Progenitor cell of endocrine pancreas (in vitro differentiated cells): ENCODE results near the gene SOX2. TPM values are rescaled to one million over a fixed set of nuclear protein-coding genes. Genes with fewer than 3 reads are reported as not detected.

Experiments used
- DNase-seq: peaks from one replicate; pipeline ENCODE4 v3.0.0; 2021; ENCODE audit warnings: low spot score; ENCODE audit not compliant: unreplicated experiment
- H3K27ac Mint-ChIP-seq: 2 replicates; pipeline ENCODE4 v1.8.0; 2021; ENCODE audit warnings: mild to moderate bottlenecking, moderate library complexity, mixed read lengths
- H3K27me3 Mint-ChIP-seq: 2 replicates; pipeline ENCODE4 v1.8.0; 2021; ENCODE audit warnings: mixed read lengths
- H3K36me3 Mint-ChIP-seq: 2 replicates; pipeline ENCODE4 v1.8.0; 2022; ENCODE audit warnings: mixed read lengths; ENCODE audit not compliant: insufficient read depth
- H3K4me1 Mint-ChIP-seq: 2 replicates; pipeline ENCODE4 v1.8.0; 2021; ENCODE audit warnings: low read depth, mixed read lengths
- H3K4me3 Mint-ChIP-seq: 2 replicates; pipeline ENCODE4 v1.8.0; 2021; ENCODE audit warnings: low read depth, mild to moderate bottlenecking, moderate library complexity, mixed read lengths
- H3K9me3 Mint-ChIP-seq: 2 replicates; pipeline ENCODE4 v1.8.0; 2021; ENCODE audit warnings: low read depth, mixed read lengths
- CTCF ChIP-seq: fragments of 200-600 bp; sonication (generic); IDR thresholded peaks from one replicate; pipeline ENCODE4 v1.5.0; 2021; ENCODE audit warnings: antibody characterized with exemption, mild to moderate bottlenecking; ENCODE audit not compliant: unreplicated experiment
- total RNA-seq: library from RNA; stranded (reverse); gene quantifications from 2 replicates; pipeline ENCODE4 v1.2.1, GENCODE V29; 2021

Gene SOX2
- total RNA-seq, 1 donor from 2014 or later: 72.0 TPM

GRCh38 chr3:181726351-181727330 is 14.9 kb downstream of the SOX2 start:
- Mint-ChIP-seq H3K4me3 (peak overlapping the region; percentile 73), H3K27me3 (peaks cover 93% of the 10 kb centered on the region), H3K36me3 (peaks cover 7% of the 10 kb centered on the region), H3K27ac (peak overlapping the region; percentile 22), H3K4me1 (peaks cover 19% of the 10 kb centered on the region), H3K9me3 (peaks cover 2% of the 10 kb centered on the region)
- DNase-seq: no peak
- TF ChIP-seq CTCF: peak; percentile 48

- peaks cover 2% of the 10 kb centered on the region for H3K9me3 Mint-ChIP-seq
- peak overlapping the region; percentile 73 for H3K4me3 Mint-ChIP-seq
- H3K4me1 Mint-ChIP-seq: peaks cover 16% of the 10 kb centered on the region
- no peak for TF ChIP-seq CTCF
- no peak for DNase-seq
- H3K36me3 Mint-ChIP-seq: peaks cover 7% of the 10 kb centered on the region
- peaks cover 85% of the 10 kb centered on the region for H3K27me3 Mint-ChIP-seq
- H3K27ac Mint-ChIP-seq: peak overlapping the region; percentile 87
These were observed 15.8 kb downstream of the SOX2 start for GRCh38 chr3:181727341-181728032.

GRCh38 chr3:181728470-181729340 is 17.0 kb downstream of the SOX2 start:
- peaks cover 16% of the 10 kb centered on the region for H3K4me1 Mint-ChIP-seq
- H3K27me3 Mint-ChIP-seq: peaks cover 73% of the 10 kb centered on the region
- H3K27ac Mint-ChIP-seq: no peak overlapping the region
- H3K9me3 Mint-ChIP-seq: no peaks in the 10 kb centered on the region
- no peak overlapping the region for H3K4me3 Mint-ChIP-seq
- H3K36me3 Mint-ChIP-seq: peaks cover 4% of the 10 kb centered on the region
- DNase-seq: no peak
- TF ChIP-seq CTCF: no peak

GRCh38 chr3:181729341-181729869 is 17.7 kb downstream of the SOX2 start:
- Mint-ChIP-seq H3K4me3 (no peak overlapping the region), H3K27me3 (peaks cover 66% of the 10 kb centered on the region)
- no peak for TF ChIP-seq CTCF

More at GRCh38 chr3:181729341-181729869, 17.7 kb downstream of the SOX2 start:
- H3K27ac Mint-ChIP-seq: no peak overlapping the region
- no peak for DNase-seq
- H3K36me3 Mint-ChIP-seq: no peaks in the 10 kb centered on the region
- no peaks in the 10 kb centered on the region for H3K9me3 Mint-ChIP-seq
- H3K4me1 Mint-ChIP-seq: peaks cover 16% of the 10 kb centered on the region
